ES-I3 (cell line): ENCODE measurements around the gene CHD5.
A peak's percentile ranks its signal among the peaks of the same experiment; 100 is the strongest.

Experiments
- H3K36me3 ChIP-seq: 2 replicates; pipeline ENCODE4 v1.6.1; 2013; ENCODE audit warnings: mild to moderate bottlenecking, low read length, control low read depth, moderate library complexity; ENCODE audit not compliant: insufficient read depth
- H3K4me1 ChIP-seq: 2 replicates; pipeline ENCODE4 v1.6.1; 2013; ENCODE audit warnings: mild to moderate bottlenecking, control low read depth, low read length; ENCODE audit not compliant: insufficient read depth
- H3K9ac ChIP-seq: 2 replicates; pipeline ENCODE4 v1.6.1; 2013; ENCODE audit warnings: low read depth, mild to moderate bottlenecking, low read length, moderate library complexity
- H3K9me3 ChIP-seq: 2 replicates; pipeline ENCODE4 v1.6.1; 2013; ENCODE audit warnings: mild to moderate bottlenecking, low read length, moderate library complexity; ENCODE audit not compliant: control insufficient read depth, insufficient read depth

CHD5 gene

GRCh38 chr1:6162773-6163172, 17.3 kb downstream of the CHD5 start:
- Histone ChIP-seq H3K36me3 (no peaks in the 10 kb centered on the region), H3K9ac (no peak overlapping the region), H3K9me3 (no peaks in the 10 kb centered on the region), H3K4me1 (peaks cover 12% of the 10 kb centered on the region; the same call in 1 of the 2 replicates)

GRCh38 chr1:6162341-6162740, 17.8 kb downstream of the CHD5 start:
- Histone ChIP-seq H3K9me3 (no peaks in the 10 kb centered on the region), H3K36me3 (no peaks in the 10 kb centered on the region), H3K4me1 (peaks cover 14% of the 10 kb centered on the region; the same call in 1 of the 2 replicates), H3K9ac (no peak overlapping the region)

GRCh38 chr1:6158181-6158580, 21.9 kb downstream of the CHD5 start:
- Histone ChIP-seq H3K4me1 (peaks cover 21% of the 10 kb centered on the region; the same call in 1 of the 2 replicates), H3K9ac (no peak overlapping the region), H3K36me3 (no peaks in the 10 kb centered on the region), H3K9me3 (no peaks in the 10 kb centered on the region)

DNA sequence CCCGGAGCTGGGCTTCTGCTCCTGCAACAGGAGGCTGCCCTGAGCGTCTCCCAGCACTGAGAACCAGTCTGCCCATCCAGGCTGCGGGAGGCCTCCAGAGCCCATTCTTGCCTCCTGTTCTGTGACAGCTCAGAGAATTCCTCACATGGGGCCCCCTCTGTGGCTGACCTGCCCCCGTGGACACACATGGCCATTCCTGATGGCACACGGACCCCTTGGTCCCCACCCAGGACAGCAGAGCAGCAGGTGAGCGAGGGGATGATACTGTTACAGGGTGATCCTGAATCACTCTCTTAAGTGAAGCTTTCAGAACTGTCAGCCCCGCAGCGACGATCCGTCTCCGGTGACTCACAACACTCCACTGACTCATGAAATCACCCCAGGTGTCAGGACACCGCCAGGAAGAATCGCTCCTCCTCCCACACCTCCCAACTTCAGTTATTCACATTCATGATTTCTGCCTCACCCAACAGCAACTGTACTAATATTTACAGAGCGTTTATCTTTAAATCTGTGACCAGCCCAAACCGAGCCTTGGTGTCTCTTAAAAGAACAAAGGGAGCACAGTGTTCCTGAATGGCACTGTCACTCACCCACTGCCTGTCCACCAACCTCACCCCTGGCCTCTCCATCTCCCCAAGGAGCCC, 22.5 kb downstream of the CHD5 start:
- Histone ChIP-seq H3K4me1 (peaks cover 19% of the 10 kb centered on the region; the same call in 1 of the 2 replicates), H3K9me3 (no peaks in the 10 kb centered on the region), H3K36me3 (no peaks in the 10 kb centered on the region)

DNA sequence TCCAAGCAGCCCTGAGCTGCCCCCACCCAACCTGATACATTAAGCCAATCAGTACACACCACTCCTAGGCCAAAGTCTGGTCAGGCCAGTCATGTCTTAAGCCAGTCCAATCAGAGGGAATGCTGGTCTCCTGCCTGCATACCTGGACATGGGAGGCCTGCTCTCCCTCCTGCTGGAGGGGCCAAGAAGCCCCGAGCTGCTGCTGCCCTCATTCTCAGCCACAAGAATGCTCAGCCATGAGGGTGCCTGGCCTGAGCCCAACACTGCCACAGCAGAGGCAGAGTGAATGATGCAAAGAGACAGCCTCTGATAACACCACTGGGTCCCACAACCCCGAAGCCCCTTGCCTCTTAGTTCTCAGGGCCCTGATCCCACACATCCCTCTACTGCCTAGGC, 23.0 kb downstream of the CHD5 start:
- H3K9ac ChIP-seq: no peak overlapping the region
- H3K36me3 ChIP-seq: no peaks in the 10 kb centered on the region
- H3K9me3 ChIP-seq: no peaks in the 10 kb centered on the region
- peaks cover 19% of the 10 kb centered on the region; the same call in 1 of the 2 replicates for H3K4me1 ChIP-seq

More for the DNA sequence above, 22.5 kb downstream of the CHD5 start:
- H3K9ac ChIP-seq: no peak overlapping the region

- H3K9ac ChIP-seq: no peak overlapping the region
- H3K9me3 ChIP-seq: no peaks in the 10 kb centered on the region
- H3K36me3 ChIP-seq: no peaks in the 10 kb centered on the region
- H3K4me1 ChIP-seq: peaks cover 10% of the 10 kb centered on the region; the same call in 1 of the 2 replicates
These were observed 25.4 kb downstream of the CHD5 start for GRCh38 chr1:6154525-6155319.

GRCh38 chr1:6152882-6153281, 27.2 kb downstream of the CHD5 start:
- H3K9me3 ChIP-seq: no peaks in the 10 kb centered on the region
- no peaks in the 10 kb centered on the region for H3K36me3 ChIP-seq
- H3K9ac ChIP-seq: no peak overlapping the region
- peaks cover 10% of the 10 kb centered on the region; the same call in 1 of the 2 replicates for H3K4me1 ChIP-seq

GRCh38 chr1:6152181-6152580, 27.9 kb downstream of the CHD5 start:
- no peak overlapping the region for H3K9ac ChIP-seq
- H3K9me3 ChIP-seq: no peaks in the 10 kb centered on the region
- no peaks in the 10 kb centered on the region for H3K36me3 ChIP-seq
- peaks cover 5% of the 10 kb centered on the region; the same call in 1 of the 2 replicates for H3K4me1 ChIP-seq

DNA sequence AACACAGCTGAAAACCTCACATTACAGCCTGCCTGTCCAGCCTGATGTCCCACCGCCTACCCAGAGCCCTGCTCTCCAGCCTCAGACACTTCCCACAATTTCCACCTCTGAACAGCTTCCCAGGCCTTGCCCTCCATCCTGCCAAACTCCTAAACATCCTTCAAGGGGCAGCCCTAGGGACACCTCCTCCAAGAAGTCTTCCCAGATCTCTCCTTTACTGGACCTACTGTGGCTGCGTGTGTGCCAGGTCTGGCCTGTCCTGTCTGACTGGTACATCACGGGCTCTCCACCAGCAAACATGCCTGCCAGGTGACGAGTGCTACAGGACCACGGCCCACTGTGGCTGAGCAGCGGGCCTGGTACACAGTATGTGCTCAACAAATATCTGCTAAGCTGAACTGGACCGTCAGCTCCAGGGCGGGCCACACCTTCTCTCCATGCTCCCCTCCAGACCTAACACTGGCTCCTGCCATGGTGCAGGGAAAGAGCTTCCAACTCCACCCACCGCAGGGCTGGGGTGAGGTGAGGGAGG, 28.8 kb downstream of the CHD5 start:
- Histone ChIP-seq H3K9me3 (no peaks in the 10 kb centered on the region), H3K4me1 (no peaks in the 10 kb centered on the region; the same call in 1 of the 2 replicates), H3K36me3 (no peaks in the 10 kb centered on the region), H3K9ac (no peak overlapping the region)

GRCh38 chr1:6150006-6150938, 29.8 kb downstream of the CHD5 start:
- no peaks in the 10 kb centered on the region for H3K9me3 ChIP-seq
- no peak overlapping the region for H3K9ac ChIP-seq
- H3K4me1 ChIP-seq: no peaks in the 10 kb centered on the region; the same call in 1 of the 2 replicates
- no peaks in the 10 kb centered on the region for H3K36me3 ChIP-seq

DNA sequence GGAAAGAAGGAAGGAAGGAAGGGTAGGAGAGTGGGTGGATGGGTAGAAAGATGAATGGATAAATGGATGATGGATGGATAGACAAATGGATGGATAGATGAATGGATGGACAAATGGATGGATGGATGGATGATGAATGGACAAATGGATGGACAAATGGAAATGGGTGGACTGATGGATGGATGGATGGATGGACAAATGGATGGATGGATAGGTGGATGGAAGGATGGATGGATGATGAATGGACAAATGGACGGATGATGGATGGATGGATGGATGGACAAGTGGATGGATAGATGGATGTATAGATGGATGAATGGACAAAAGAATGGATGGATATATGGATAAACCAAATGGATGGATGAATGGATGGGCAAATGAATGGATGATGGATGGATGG, 30.5 kb downstream of the CHD5 start:
- no peaks in the 10 kb centered on the region for H3K36me3 ChIP-seq
- H3K9me3 ChIP-seq: no peaks in the 10 kb centered on the region
- no peak overlapping the region for H3K9ac ChIP-seq
- no peaks in the 10 kb centered on the region; the same call in 1 of the 2 replicates for H3K4me1 ChIP-seq

- H3K4me1 ChIP-seq: no peaks in the 10 kb centered on the region; the same call in 1 of the 2 replicates
- peak overlapping the region; percentile 19; the same call in 1 of the 2 replicates for H3K9ac ChIP-seq
- H3K9me3 ChIP-seq: no peaks in the 10 kb centered on the region
- H3K36me3 ChIP-seq: no peaks in the 10 kb centered on the region
These were observed 31.5 kb downstream of the CHD5 start for GRCh38 chr1:6148497-6149241.

- no peaks in the 10 kb centered on the region for H3K9me3 ChIP-seq
- no peaks in the 10 kb centered on the region; the same call in 1 of the 2 replicates for H3K4me1 ChIP-seq
- H3K36me3 ChIP-seq: no peaks in the 10 kb centered on the region
- H3K9ac ChIP-seq: no peak overlapping the region
These were observed 34.2 kb downstream of the CHD5 start for GRCh38 chr1:6145864-6146410.
